H1 (cell line): ENCODE measurements around the gene GID8. TPM values are rescaled to one million over a fixed set of nuclear protein-coding genes. Genes with fewer than 3 reads are reported as not detected.

Experiments used
- ASH2L ChIP-seq: fragments of 200-600, 300-600 bp; sonication (generic); IDR thresholded peaks from one replicate; pipeline ENCODE4 v1.7.1; 2017; ENCODE audit warnings: low read length
- CBX5 ChIP-seq: fragments of 300-800, 300-1000 bp; sonication (generic); IDR thresholded peaks from 2 replicates; pipeline ENCODE4 v1.7.1; 2016; ENCODE audit warnings: antibody characterized with exemption, low read length, low read depth
- YY1 ChIP-seq: IDR thresholded peaks from 2 replicates; pipeline ENCODE4 v1.6.1; 2011; ENCODE audit warnings: low read depth, mild to moderate bottlenecking, low read length
- polyA plus RNA-seq, 7 experiments: library from polyadenylated mRNA; depleted of rRNA in 3 of 7; stranded (reverse) in 5 of 7; unstranded in 2 of 7; fragments of >200 nt in 5 of 7; fragments of 200-250 nt in 2 of 7; gene quantifications; 1 replicate in 5 of 7; 2 replicates in 1 of 7; 4 replicates in 1 of 7; pipeline versions ENCODE4 v1.2.1 to v1.2.3, GENCODE V29; 2011 to 2013; ENCODE audit warnings: missing spikeins in 2 of 7, mixed read lengths in 2 of 7
- total RNA-seq: library from RNA; stranded (reverse); fragmentation: NEBNext Ultra II Directional; extraction: Animal tissue kit (Norgen Biotek cat#: 25700); gene quantifications from 2 replicates; pipeline ENCODE4 v1.2.1, GENCODE V29; 2021

Gene GID8
- total and polyA plus RNA-seq, 2 of the 8 experiments (the other 6 are each of a cell fraction or from before 2014, with no cell fraction given): 39.7 to 72.9 TPM

DNA sequence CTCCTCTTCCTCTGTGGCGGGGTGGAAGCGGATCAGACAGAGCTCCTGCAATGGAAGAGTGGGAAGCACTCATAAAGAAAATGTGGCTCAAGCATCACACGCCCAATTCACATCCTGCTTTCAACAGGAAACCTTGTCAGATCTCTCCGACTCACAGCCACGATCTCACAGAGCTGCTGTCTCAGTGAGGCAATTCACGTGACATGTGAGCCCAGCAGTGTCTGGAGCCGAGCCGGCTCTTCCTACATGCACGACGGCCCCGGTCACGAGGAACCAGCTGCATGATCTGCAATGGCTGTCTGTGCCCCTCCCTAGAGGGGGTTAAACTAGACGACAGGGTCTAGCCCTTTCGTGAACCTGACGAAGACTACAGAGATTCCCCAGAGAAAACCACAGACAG lies 46.8 kb upstream of the GID8 start (continued):
- no peak for TF ChIP-seq YY1
- TF ChIP-seq CBX5: no peak
- TF ChIP-seq ASH2L: no peak
